ENCODE data around the gene CAMK1D. TPM values are rescaled to one million over a fixed set of nuclear protein-coding genes. Genes with fewer than 3 reads are reported as not detected.

CAMK1D gene
- total RNA-seq, 1 experiment from 2014 or later, result 6.0 TPM

DNA sequence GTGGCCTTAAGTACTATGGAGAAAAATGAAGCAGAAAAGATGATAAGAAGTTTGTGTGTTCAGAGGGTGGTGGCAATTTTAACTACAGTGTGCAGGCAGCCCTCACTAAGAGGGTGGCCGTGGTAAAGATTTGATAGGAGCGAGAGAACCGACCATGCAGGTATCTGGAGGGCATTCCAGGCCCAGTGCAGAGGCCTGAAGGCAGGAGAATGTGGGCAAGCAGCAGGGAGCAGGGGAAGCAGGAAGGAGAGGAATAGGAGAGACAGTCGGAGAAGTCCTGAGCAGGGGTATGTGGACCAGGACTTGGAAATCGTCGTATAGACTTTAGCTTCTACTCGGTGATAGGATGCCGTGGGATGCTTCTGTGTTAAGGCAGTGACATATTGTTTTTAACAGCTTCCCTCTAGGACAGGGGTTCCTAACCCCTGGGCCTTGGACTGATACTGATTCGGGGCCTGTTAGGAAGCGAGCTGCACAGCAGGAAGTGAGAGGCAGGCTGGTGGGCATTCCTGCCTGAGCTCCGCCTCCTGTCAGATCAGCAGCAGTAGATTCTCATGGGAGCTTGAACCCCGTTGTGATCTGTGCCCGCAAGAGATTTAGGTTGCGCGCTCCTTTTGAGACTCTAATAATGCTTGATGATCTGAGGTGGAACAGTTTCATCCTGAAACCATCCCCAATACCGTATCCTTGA, 425.0 kb downstream of the CAMK1D start:
- Histone ChIP-seq H3K9me2 (ENCODE audit: insufficient read depth) (no peaks in the 10 kb centered on the region), H3K4me1 (replicated peaks; ENCODE audit: insufficient read depth) (no peaks in the 10 kb centered on the region), H3F3A (ENCODE audit: insufficient read depth, low read depth) (no peaks in the 10 kb centered on the region), H4K20me1 (ENCODE audit: insufficient read depth) (no peaks in the 10 kb centered on the region), H3K27me3 (ENCODE audit: insufficient read depth, low read depth) (no peaks in the 10 kb centered on the region), H3K27ac (no peak overlapping the region), H3K4me3 (no peak overlapping the region), H3K36me3 (ENCODE audit: low read depth) (no peaks in the 10 kb centered on the region), H3K9me3 (ENCODE audit: insufficient read depth, low read depth) (no peaks in the 10 kb centered on the region), H2AFZ (no peak overlapping the region), H3K79me2 (ENCODE audit: low read depth) (no peaks in the 10 kb centered on the region), H3K4me2 (no peak overlapping the region)
- no peak for DNase-seq
- ChIA-PET CTCF (no interaction called here), POLR2A (ENCODE audit: unreplicated experiment) (no interaction called here)
- intact Hi-C loops (cut with micrococcal nuclease; ENCODE audit: unreplicated experiment), result no loop called here
- TF ChIP-seq EZH2 (IDR thresholded peaks at IDR 0.05; ENCODE audit: low read depth), result no peak
- TF ChIP-seq, protein P1, sequence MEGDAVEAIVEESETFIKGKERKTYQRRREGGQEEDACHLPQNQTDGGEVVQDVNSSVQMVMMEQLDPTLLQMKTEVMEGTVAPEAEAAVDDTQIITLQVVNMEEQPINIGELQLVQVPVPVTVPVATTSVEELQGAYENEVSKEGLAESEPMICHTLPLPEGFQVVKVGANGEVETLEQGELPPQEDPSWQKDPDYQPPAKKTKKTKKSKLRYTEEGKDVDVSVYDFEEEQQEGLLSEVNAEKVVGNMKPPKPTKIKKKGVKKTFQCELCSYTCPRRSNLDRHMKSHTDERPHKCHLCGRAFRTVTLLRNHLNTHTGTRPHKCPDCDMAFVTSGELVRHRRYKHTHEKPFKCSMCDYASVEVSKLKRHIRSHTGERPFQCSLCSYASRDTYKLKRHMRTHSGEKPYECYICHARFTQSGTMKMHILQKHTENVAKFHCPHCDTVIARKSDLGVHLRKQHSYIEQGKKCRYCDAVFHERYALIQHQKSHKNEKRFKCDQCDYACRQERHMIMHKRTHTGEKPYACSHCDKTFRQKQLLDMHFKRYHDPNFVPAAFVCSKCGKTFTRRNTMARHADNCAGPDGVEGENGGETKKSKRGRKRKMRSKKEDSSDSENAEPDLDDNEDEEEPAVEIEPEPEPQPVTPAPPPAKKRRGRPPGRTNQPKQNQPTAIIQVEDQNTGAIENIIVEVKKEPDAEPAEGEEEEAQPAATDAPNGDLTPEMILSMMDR (conservative IDR thresholded peaks at IDR 0.05), result no peak
- BruUV-seq (replicated peaks), result no TSS peak

GRCh38 chr10:12777840-12778585, 428.7 kb downstream of the CAMK1D start:
- no peak for DNase-seq
- Histone ChIP-seq H3F3A (ENCODE audit: insufficient read depth, low read depth) (no peaks in the 10 kb centered on the region), H4K20me1 (ENCODE audit: insufficient read depth) (no peaks in the 10 kb centered on the region), H3K9me2 (ENCODE audit: insufficient read depth) (no peaks in the 10 kb centered on the region), H2AFZ (no peak overlapping the region), H3K4me1 (replicated peaks; ENCODE audit: insufficient read depth) (no peaks in the 10 kb centered on the region), H3K27ac (no peak overlapping the region), H3K9me3 (ENCODE audit: insufficient read depth, low read depth) (no peaks in the 10 kb centered on the region), H3K79me2 (ENCODE audit: low read depth) (no peaks in the 10 kb centered on the region), H3K4me3 (no peak overlapping the region), H3K4me2 (no peak overlapping the region), H3K36me3 (ENCODE audit: low read depth) (no peaks in the 10 kb centered on the region), H3K27me3 (ENCODE audit: insufficient read depth, low read depth) (no peaks in the 10 kb centered on the region)
- CTCF ChIA-PET, result no interaction called here
- intact Hi-C loops (cut with micrococcal nuclease; ENCODE audit: unreplicated experiment), result no loop called here
- POLR2A ChIA-PET (ENCODE audit: unreplicated experiment), result no interaction called here
- TF ChIP-seq EZH2 (IDR thresholded peaks at IDR 0.05; ENCODE audit: low read depth), result no peak
- TF ChIP-seq, protein P1 (conservative IDR thresholded peaks at IDR 0.05), result no peak
- BruUV-seq (replicated peaks), result no TSS peak

DNA sequence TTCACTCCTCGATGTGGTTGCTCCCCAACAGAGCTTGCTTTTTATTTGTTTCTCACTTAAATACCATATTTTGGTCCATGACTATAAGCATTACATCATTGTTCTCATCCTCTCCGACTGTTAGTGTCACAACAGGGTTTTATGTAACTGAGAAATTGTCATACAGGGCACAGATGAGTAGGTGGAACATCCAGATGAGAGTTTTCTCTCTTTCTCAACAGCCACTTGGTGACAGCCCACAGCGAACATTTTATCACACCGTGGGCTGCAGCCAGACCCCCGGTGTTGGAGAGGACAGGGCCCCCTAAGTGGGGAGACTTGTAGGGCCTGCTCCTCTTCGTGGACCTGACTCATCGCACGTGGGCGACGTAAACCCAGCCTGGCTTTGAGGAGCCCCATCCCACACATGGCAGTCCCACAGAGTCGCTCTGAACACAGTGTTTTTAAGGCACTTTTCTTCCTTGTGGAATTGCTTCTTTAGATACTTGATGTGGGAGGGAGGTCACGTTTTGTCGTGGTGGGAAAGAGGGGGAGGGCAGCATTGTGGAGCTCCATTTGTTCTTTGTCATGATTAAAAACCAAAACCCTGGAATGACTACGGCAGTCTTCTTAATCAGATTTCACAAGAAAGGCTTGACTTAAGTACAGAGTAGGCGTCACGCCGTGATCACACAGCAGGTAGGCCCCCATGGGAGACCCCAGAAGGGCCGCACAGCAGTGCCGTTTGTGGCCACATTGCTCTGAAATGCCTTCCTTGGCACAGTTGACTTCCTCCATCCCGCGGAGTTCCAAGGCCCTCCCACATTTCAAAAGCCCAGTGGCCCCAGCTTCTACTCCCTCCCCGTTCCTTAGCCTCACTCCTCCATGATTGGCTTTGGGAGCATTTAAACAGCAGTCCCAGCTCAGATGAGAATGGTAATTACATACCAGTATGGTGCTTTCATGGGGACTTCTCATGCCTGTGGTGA, 431.6 kb downstream of the CAMK1D start:
- H3K27ac ChIP-seq, result no peak overlapping the region
- TF ChIP-seq, protein P1 (conservative IDR thresholded peaks at IDR 0.05), result no peak
- no peak for TF ChIP-seq EZH2 (IDR thresholded peaks at IDR 0.05; ENCODE audit: low read depth)
- H3K4me3 ChIP-seq, result no peak overlapping the region
- no peaks in the 10 kb centered on the region for H3K27me3 ChIP-seq (ENCODE audit: insufficient read depth, low read depth)
- no peak overlapping the region for H2AFZ ChIP-seq
- H3K4me2 ChIP-seq, result no peak overlapping the region
- H3F3A ChIP-seq (ENCODE audit: insufficient read depth, low read depth), result no peaks in the 10 kb centered on the region
- H3K79me2 ChIP-seq (ENCODE audit: low read depth), result no peaks in the 10 kb centered on the region
- POLR2A ChIA-PET (ENCODE audit: unreplicated experiment), result no interaction called here
- no TSS peak for BruUV-seq (replicated peaks)
- H3K36me3 ChIP-seq (ENCODE audit: low read depth), result no peaks in the 10 kb centered on the region
- CTCF ChIA-PET, result no interaction called here
- intact Hi-C loops (cut with micrococcal nuclease; ENCODE audit: unreplicated experiment), result loop anchor here (5.0 kb wide), 1 partner anchor 121 kb away; no protein-coding TSS in a partner anchor
- no peak for DNase-seq
- H4K20me1 ChIP-seq (ENCODE audit: insufficient read depth), result no peaks in the 10 kb centered on the region
- no peaks in the 10 kb centered on the region for H3K9me3 ChIP-seq (ENCODE audit: insufficient read depth, low read depth)
- no peaks in the 10 kb centered on the region for H3K4me1 ChIP-seq (replicated peaks; ENCODE audit: insufficient read depth)
- H3K9me2 ChIP-seq (ENCODE audit: insufficient read depth), result no peaks in the 10 kb centered on the region

Measured in PC-9 (cell line).